ENCODE results near the gene MXD3. TPM values are rescaled to one million over a fixed set of nuclear protein-coding genes. Genes with fewer than 3 reads are reported as not detected.
"Not testable (repeated sequence)": the region's sequence is repeated elsewhere in the genome, so short reads cannot be mapped to it uniquely, and the experiment has no call there.

The MXD3 gene
- 17.3 TPM for total RNA-seq (ENCODE audit: unreplicated experiment)
- long read RNA-seq, partial matches to known transcripts, result 0 of 4 reads
- long read RNA-seq, other reads (novel, unspliced or antisense), result 0 of 4 reads

GRCh38 chr5:177311723-177312648, at the start of gene MXD3:
MXD3 (minus strand) TSS chr5:177311898; CDS start chr5:177311830, 68 bp downstream.
- DNase-seq, result peak; percentile 97
- TF ChIP-seq CTCF (IDR thresholded peaks at IDR 0.05; ENCODE audit: partially characterized antibody, unreplicated experiment), result no peak
- H3K4me1 Mint-ChIP-seq (ENCODE audit: low read depth, unreplicated experiment), result peaks cover 7% of the 10 kb centered on the region
- peak within 1 kb of the TSS; percentile 76 for H3K27ac Mint-ChIP-seq (ENCODE audit: unreplicated experiment)
- H3K27me3 Mint-ChIP-seq (ENCODE audit: unreplicated experiment), result peaks cover 6% of the 10 kb centered on the region
- peak within 1 kb of the TSS; percentile 88 for H3K4me3 Mint-ChIP-seq (ENCODE audit: unreplicated experiment)
- H3K36me3 Mint-ChIP-seq (ENCODE audit: unreplicated experiment), result peaks cover 4% of the 10 kb centered on the region
- H3K9me3 Mint-ChIP-seq (ENCODE audit: unreplicated experiment), result peaks cover 2% of the 10 kb centered on the region

GRCh38 chr5:177360740-177361139, 49.0 kb upstream of the MXD3 start:
- not testable (repeated sequence) for H3K4me1 Mint-ChIP-seq (ENCODE audit: low read depth, unreplicated experiment)

GRCh38 chr5:177359860-177360259, 48.2 kb upstream of the MXD3 start:
- H3K27ac Mint-ChIP-seq (ENCODE audit: unreplicated experiment), result no peak overlapping the region
- no peak for TF ChIP-seq CTCF (IDR thresholded peaks at IDR 0.05; ENCODE audit: partially characterized antibody, unreplicated experiment)
- peaks cover 2% of the 10 kb centered on the region for H3K27me3 Mint-ChIP-seq (ENCODE audit: unreplicated experiment)

More at GRCh38 chr5:177360740-177361139, 49.0 kb upstream of the MXD3 start:
- H3K9me3 Mint-ChIP-seq (ENCODE audit: unreplicated experiment); H3K36me3 Mint-ChIP-seq (ENCODE audit: unreplicated experiment); H3K4me3 Mint-ChIP-seq (ENCODE audit: unreplicated experiment); DNase-seq; H3K27me3 Mint-ChIP-seq (ENCODE audit: unreplicated experiment); H3K27ac Mint-ChIP-seq (ENCODE audit: unreplicated experiment): not testable (repeated sequence)

GRCh38 chr5:177359451-177359851, 47.8 kb upstream of the MXD3 start:
- no peak for DNase-seq
- Mint-ChIP-seq H3K9me3 (ENCODE audit: unreplicated experiment) (peaks cover 5% of the 10 kb centered on the region), H3K36me3 (ENCODE audit: unreplicated experiment) (no peaks in the 10 kb centered on the region), H3K4me1 (ENCODE audit: low read depth, unreplicated experiment) (peaks cover 1% of the 10 kb centered on the region), H3K27ac (ENCODE audit: unreplicated experiment) (no peak overlapping the region), H3K4me3 (ENCODE audit: unreplicated experiment) (no peak overlapping the region), H3K27me3 (ENCODE audit: unreplicated experiment) (peaks cover 2% of the 10 kb centered on the region)
- TF ChIP-seq CTCF (IDR thresholded peaks at IDR 0.05; ENCODE audit: partially characterized antibody, unreplicated experiment), result no peak

More at GRCh38 chr5:177359860-177360259, 48.2 kb upstream of the MXD3 start:
- Mint-ChIP-seq H3K4me1 (ENCODE audit: low read depth, unreplicated experiment) (peaks cover 1% of the 10 kb centered on the region), H3K36me3 (ENCODE audit: unreplicated experiment) (no peaks in the 10 kb centered on the region), H3K9me3 (ENCODE audit: unreplicated experiment) (peaks cover 7% of the 10 kb centered on the region), H3K4me3 (ENCODE audit: unreplicated experiment) (no peak overlapping the region)
- DNase-seq, result no peak

GRCh38 chr5:177358370-177358819, 46.7 kb upstream of the MXD3 start:
- DNase-seq, result no peak
- no peak for TF ChIP-seq CTCF (IDR thresholded peaks at IDR 0.05; ENCODE audit: partially characterized antibody, unreplicated experiment)
- Mint-ChIP-seq H3K27ac (ENCODE audit: unreplicated experiment) (no peak overlapping the region), H3K4me1 (ENCODE audit: low read depth, unreplicated experiment) (peaks cover 1% of the 10 kb centered on the region), H3K27me3 (ENCODE audit: unreplicated experiment) (peaks cover 2% of the 10 kb centered on the region), H3K36me3 (ENCODE audit: unreplicated experiment) (no peaks in the 10 kb centered on the region), H3K9me3 (ENCODE audit: unreplicated experiment) (peaks cover 4% of the 10 kb centered on the region), H3K4me3 (ENCODE audit: unreplicated experiment) (no peak overlapping the region)
